ENCODE measurements around the gene TMEM100.

- TF ChIP-seq CTCF (IDR thresholded peaks at IDR 0.05) (no peak), POLR2A (IDR thresholded peaks at IDR 0.05) (no peak)
Observed at GRCh38 chr17:55681342-55681700, 41.3 kb downstream of the TMEM100 start.

Measured in uterus (tissue), 2 donors.